ENCODE results near the gene MLLT10. TPM values are rescaled to one million over a fixed set of nuclear protein-coding genes. Genes with fewer than 3 reads are reported as not detected.

The MLLT10 gene
- total and polyA plus RNA-seq, 12 donors = 15.8 to 49.1 (median 29.8) TPM

- Histone ChIP-seq H3K4me3 (no peak overlapping the region), H3K27me3 (no peaks in the 10 kb centered on the region), H3K4me1 (replicated peaks in 1 of 2) (peaks cover 9 to 27% of the 10 kb centered on the region in 2 donors), H3K36me3 (replicated peaks in 1 of 2) (no peaks in the 10 kb centered on the region), H3K27ac (no peak overlapping the region), H3K9me3 (replicated peaks in 1 of 3) (no peaks in the 10 kb centered on the region)
- intact Hi-C loops (cut with DNase I) = no loop called here
- DNase-seq = no peak
- WGBS, 4 donors = 74 to 85% (median 79%) methylated on average over 4 of the region's 4 CpGs
- no peak for TF ChIP-seq CTCF (IDR thresholded peaks at IDR 0.05)
- no peak for TF ChIP-seq POLR2A (IDR thresholded peaks at IDR 0.05)
Measured at GRCh38 chr10:21521751-21522533, 12.1 kb upstream of the MLLT10 start.

DNA sequence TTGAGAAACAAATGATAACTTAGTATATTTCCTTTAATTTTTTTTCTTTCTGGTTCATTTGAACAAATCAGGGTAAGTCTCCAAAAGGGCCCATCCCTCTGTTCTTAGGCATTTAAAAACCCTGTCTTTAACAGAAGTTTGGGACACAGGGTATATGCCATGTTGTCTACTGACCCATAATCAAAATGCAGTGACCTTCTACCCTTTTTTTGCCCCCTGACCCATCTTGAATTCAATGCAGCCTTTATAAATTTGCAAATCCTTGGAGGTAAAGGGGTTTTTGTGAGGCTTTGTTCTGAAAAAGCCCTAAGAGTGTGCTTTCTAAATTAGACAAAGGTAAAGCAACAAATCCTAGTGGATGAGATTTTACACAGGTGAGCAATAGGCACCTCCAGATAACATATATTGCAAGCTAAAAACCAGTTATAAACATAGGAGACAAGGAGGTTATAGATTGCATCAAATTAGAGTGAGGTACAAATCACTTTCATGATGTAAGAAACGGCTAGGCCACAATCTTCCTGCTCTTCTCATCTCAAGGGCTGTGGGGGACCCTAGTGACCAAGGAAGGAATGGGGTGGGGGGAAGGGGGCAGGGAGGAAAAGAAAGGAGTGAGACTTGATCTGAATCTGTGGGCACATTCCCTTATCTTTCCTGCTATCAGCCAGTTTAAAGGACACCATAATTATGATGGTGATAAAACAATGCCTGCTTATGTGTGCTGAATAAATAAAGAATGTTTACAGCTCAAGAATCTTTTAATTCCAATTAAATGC, 11.2 kb upstream of the MLLT10 start:
- H3K27ac ChIP-seq = peak overlapping the region in 1 of 5 donors; percentile 98
- no peak for DNase-seq
- peaks cover 9 to 27% of the 10 kb centered on the region in 2 donors for H3K4me1 ChIP-seq (replicated peaks in 1 of 2)
- intact Hi-C loops (cut with DNase I) = no loop called here
- H3K9me3 ChIP-seq (replicated peaks in 1 of 3) = no peaks in the 10 kb centered on the region
- H3K4me3 ChIP-seq = no peak overlapping the region
- no peaks in the 10 kb centered on the region for H3K27me3 ChIP-seq
- TF ChIP-seq POLR2A (IDR thresholded peaks at IDR 0.05) = no peak
- TF ChIP-seq CTCF (IDR thresholded peaks at IDR 0.05) = no peak
- WGBS, 4 donors = 71 to 90% (median 86%) methylated on average over 1 of the region's 1 CpG
- H3K36me3 ChIP-seq (replicated peaks in 1 of 2) = no peaks in the 10 kb centered on the region

- no peak for TF ChIP-seq POLR2A (IDR thresholded peaks at IDR 0.05)
- TF ChIP-seq CTCF (IDR thresholded peaks at IDR 0.05) = no peak
- peak in 4 of 7 donors; percentile 49 to 77 (median 58) for DNase-seq
- Histone ChIP-seq H3K4me3 (no peak overlapping the region), H3K4me1 (replicated peaks in 1 of 2) (peaks cover 9 to 27% of the 10 kb centered on the region in 2 donors), H3K27ac (peak overlapping the region in 1 of 5 donors; percentile 98), H3K27me3 (no peaks in the 10 kb centered on the region), H3K36me3 (replicated peaks in 1 of 2) (no peaks in the 10 kb centered on the region), H3K9me3 (replicated peaks in 1 of 3) (no peaks in the 10 kb centered on the region)
- intact Hi-C loops (cut with DNase I) = no loop called here
- 27 to 44% (median 38%) methylated on average over 3 of the region's 3 CpGs for WGBS, 4 donors
Measured at GRCh38 chr10:21523557-21524008, 10.4 kb upstream of the MLLT10 start.

DNA sequence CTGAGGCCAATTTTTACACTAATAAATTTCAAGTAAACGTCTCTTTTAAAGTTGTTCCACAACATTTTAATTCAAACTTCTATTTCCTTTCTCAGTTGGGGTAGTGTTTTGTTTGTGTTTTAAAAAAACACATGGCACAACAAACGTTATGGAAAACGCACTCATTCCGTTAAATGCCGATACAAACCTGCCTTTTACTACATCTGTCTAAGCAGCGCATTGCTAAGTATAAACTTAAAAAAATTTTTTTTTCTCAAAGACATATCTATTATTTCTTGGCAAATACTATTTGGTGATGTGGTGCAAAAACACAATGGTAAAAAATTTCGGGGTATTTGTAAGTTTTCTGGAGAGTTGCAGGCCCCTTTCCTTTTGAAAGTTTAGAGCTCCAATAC, 9.9 kb upstream of the MLLT10 start:
- intact Hi-C loops (cut with DNase I) = no loop called here
- H3K27ac ChIP-seq = peak overlapping the region; percentile 98 to 99 (median 98)

More for the DNA sequence above, 9.9 kb upstream of the MLLT10 start:
- no peak for TF ChIP-seq POLR2A (IDR thresholded peaks at IDR 0.05)
- peak overlapping the region in 2 of 4 donors; percentile 70 to 71 for H3K4me3 ChIP-seq
- no peak for DNase-seq
- H3K4me1 ChIP-seq (replicated peaks in 1 of 2) = peaks cover 9 to 25% of the 10 kb centered on the region in 2 donors
- 19 to 35% (median 28%) methylated on average over 7 of the region's 7 CpGs for WGBS, 4 donors
- no peaks in the 10 kb centered on the region for H3K27me3 ChIP-seq
- H3K9me3 ChIP-seq (replicated peaks in 1 of 3) = no peaks in the 10 kb centered on the region
- H3K36me3 ChIP-seq (replicated peaks in 1 of 2) = no peaks in the 10 kb centered on the region

Data from adrenal gland (tissue), 12 donors.